HUDEP-2 (cell line): ENCODE results near the gene ARHGAP6.
"Not testable (repeated sequence)": the region's sequence is repeated elsewhere in the genome, so short reads cannot be mapped to it uniquely, and the experiment has no call there.

ENCODE experiments used
- DNase-seq, 76 experiments: peaks; one replicate each; lab custom pipeline; 2025; ENCODE audit not compliant: unreplicated experiment in 76 of 76; lab: John Stamatoyannopoulos, UW

ARHGAP6 gene

DNA sequence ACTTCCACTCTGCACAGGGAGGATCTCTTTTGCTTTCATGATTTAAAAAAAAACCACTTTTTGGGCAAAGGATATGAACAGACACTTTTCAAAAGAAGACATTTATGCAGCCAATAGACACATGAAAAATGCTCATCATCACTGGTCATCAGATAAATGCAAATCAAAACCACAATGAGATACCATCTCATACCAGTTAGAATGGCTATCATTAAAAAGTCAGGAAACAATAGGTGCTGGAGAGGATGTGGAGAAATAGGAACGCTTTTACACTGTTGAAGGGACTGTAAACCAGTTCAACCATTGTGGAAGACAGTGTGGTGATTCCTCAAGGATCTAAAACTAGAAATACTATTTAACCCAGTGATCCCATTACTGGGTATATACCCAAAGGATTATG is 87.4 kb downstream of the ARHGAP6 start:
- DNase-seq, result not testable (repeated sequence)

DNA sequence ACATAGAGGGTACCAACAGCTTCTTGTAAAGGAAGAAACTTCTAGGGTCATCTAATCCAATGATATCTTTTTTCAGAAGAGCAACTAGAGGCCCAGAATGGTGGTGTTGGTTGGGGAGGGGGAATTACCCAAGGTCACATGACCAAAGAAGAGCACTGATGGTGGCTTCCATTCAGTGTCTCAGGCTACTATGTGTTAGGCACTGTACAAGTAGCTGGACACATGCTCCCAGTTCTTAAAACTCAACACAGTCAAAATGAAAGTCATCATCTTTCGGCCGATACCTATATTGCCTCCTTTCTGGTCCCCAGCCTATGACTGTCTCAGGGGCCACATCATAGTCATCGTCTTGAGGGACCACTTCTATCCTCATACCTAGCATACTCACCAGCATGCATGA is 88.1 kb downstream of the ARHGAP6 start:
- DNase-seq, result no peak

DNA sequence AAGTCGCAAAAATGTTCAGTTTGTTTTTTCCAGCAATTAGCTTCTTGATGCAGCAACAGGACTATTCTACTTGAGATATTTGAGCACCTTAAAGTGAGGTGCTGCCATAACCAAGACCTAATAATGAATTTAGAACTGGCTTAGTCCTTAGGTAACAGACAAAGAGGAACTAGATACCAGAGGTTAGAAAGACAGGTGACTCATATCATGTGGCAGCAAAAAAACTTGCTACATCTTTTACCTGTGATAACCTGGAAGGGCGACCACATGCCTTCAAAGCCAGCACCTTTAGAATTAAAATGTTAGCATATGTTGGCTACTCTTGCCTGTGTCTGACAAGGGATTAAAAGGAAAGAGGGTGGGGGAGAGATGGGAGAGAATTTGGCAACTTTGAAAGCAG is 90.4 kb downstream of the ARHGAP6 start:
- no peak for DNase-seq

DNA sequence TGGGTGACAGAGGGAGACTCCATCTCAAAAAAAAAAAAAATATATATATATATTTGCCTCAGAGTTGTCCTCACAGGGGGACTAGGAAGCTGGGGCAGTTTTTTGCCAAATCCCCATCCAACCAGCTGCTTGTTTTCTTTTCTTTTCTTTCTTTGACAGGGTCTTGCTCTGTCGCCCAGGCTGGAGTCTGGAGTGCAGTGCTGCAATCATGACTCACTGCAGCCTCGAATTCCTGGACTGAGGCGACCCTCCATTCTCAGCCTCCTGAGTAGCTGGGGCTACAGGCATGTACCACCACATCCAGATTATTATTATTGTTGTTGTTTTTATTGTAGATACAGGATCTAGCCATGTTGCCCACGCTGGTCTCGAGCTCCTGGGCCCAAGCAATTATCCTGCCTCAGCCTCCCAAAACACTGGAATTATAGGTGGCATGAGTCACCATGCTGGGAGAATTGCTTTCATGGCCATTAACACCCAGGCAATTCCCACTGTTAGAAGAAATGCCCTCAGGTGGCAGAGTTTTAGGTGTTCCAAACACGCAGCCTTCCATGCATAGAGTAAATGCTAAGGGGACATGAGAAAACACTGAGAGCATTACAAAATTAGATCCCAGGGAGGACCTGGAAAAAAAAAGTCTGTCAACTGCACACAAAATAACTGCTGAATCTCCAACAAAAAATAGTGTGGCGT is 98.0 kb downstream of the ARHGAP6 start:
- no peak for DNase-seq

DNA sequence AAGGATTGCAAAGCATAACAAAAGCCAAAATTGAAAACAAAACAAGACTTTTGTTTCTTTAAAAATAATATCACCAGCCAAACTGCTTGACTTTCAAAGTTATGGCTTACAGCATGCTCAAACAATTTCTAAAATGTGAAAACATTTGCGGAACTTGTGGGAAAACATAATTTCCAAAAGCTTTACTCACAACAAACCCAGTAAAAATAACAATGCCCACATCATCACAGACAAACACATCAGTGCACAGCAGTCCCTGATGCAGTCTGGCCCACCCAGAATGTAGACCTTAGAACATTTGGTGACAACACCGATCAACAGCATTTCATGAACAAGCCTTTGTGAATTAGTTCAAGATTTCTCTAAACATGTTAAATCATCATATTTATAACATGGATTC is 98.9 kb downstream of the ARHGAP6 start:
- DNase-seq, result no peak

DNA sequence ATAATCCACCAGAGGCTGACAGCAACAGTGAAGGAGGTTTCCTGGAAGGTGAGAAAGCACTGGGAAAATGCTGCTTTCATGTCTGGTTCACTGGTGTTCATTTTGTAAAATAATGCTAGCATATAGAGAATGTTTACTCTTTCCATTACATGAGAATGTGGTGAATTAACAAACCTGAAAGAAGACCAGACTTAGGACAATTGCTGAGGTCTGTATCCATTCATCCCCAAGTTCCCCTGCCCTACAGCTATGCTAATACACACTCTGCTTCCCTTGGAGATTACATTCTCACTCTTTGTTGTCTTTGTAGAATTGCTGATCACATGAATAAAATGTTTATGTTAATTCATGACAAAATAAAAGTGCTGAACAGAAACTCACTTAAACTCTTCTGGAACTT is 99.5 kb downstream of the ARHGAP6 start:
- no peak for DNase-seq

DNA sequence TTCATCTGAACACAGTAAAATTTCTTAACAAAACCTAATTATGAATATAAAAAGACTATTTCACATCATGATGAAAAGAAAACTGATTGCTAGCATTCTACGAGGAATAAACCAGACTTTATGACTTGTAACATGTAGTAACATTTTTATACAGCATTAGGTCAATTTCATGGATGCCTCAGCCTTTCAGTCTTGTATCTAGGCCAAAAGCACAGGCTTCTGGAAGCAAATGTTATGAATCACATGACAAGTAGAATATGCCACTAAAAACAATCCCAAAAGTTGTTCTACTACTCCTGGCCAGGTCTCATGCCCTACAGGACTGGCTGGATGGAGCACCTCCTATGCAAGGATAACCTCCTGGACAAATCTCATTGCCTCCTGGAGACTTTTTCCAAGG is 101.2 kb downstream of the ARHGAP6 start:
- no peak for DNase-seq

DNA sequence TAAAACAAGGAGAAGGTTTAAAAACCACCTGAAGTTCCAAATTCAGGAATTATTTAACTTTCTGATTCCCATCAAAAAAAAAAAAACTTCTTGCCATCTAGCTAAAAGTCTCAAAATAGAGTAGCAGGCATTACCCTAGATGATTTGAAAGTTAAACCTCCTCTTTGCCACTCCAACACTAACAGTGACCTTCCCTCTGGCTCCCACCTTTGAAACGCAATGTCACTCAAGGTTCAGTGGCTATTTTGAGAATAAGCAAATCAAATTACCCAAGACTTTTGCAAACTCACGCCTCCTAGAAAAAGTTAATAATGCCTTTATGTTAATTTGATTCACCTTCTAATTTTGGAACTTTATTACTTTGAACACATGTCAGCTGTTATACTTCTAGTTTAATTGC is 103.2 kb downstream of the ARHGAP6 start:
- no peak for DNase-seq

DNA sequence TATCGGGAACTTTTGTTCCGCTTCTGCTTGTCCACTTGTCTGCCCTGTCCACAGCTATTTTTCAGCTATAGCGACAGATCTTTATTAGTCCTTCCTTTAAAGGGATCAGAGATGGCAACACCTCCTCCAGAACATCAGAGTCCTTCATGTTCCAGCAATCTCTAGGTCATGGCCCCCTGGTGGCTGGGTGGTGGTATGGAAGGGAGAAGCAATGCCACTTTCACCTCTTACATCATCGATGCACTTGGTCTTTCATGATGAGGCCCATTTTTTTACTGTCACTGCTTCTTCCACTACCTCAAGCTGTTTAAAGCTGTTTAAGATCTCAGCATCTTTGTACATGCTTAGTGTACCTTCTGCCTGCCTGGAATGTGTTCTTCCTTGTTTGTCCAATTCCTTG is 106.7 kb downstream of the ARHGAP6 start:
- peak in 37 of 76 experiments; percentile 0 to 38 (median 3) for DNase-seq

DNA sequence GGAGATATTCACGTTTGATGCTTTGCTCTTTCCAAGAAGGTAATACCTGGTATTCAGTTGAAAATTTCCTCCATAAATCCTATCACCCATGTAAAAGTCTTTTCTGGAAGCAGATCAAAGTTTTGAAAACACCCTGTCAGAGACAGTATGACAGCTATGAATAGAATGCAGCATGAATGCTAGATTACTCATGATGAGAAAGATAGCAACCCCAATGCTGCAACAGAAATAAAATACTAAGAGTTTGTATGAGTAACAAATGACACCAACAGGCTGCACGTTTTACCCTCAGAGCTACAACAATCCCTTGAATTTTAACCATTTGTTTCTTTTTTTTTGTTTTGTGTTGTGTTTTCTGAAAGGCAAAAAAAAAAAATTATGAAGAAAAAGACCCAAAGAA is 108.6 kb downstream of the ARHGAP6 start:
- no peak for DNase-seq

DNA sequence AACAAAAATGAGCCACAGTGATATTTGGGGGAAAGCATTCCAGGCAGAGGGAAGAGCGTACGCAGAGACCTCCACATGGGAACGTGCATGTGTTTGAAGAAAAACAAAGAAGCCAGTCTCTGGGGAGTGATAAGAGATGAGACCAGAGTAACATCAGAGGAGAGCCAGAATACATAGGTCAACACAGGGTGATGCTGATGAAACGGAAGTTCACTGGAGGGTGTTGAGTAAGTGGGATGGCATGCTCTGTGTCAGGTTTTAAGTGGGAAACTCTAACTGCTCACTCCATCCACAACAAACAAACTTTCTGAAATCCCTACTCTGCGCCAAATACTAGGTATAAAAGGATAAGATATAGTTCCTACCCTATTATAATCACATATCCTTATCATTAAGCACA is 110.0 kb downstream of the ARHGAP6 start:
- DNase-seq, result no peak

DNA sequence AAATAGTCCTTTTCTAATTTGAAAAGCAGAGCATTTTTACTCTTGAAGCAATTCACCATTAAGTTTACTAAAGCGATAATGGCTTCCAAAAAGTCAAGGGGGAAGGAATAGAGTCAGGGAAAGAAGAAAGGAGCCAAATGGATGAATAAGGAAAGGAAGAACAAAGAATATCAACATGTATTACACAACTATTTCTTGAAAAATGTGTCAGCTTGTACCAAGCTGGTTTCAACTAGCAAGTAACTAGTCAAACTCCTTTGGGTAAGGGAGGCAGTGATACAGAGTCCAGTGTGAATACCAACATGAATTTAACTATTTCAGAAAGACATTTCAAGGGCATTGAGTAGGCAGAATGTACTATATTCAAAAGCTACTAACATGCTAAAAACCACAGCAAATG is 112.1 kb downstream of the ARHGAP6 start:
- no peak for DNase-seq

DNA sequence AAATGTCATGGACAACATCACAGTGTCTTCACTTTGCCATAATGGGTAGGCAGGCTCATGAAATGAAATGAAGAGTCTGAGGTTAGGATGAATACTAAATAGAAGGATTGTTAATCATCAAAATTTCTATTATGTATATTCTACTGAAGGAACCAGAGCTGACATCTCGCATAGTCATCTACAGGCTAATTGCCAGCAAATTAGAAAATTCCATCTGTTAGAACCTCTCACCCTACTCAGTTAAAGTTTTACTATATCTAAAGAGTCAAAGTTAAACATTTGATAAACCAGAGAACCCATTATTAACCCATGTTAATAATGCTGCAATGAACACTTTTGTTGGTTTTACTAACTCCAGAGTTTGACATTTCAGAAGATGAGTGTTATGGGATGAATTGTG is 114.6 kb downstream of the ARHGAP6 start:
- no peak for DNase-seq

DNA sequence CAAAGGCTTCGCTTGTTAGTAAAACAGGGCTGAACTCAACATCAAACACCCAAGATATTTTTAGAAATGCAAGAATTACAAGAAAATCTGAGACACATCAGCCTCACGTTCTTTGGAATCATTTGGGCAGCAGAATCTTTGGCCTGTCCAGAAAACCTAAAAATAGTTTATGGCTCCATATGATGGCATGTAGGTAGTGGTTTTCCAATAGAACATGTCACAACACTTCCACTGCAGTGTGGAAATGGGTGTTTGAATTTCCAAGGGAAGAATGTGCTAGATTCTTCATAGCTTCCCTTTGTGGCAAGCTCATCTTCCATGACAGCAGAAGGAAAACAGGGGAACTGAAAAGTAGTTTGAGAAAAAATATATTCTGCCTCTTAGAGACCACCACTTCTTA is 118.8 kb downstream of the ARHGAP6 start:
- DNase-seq, result no peak

DNA sequence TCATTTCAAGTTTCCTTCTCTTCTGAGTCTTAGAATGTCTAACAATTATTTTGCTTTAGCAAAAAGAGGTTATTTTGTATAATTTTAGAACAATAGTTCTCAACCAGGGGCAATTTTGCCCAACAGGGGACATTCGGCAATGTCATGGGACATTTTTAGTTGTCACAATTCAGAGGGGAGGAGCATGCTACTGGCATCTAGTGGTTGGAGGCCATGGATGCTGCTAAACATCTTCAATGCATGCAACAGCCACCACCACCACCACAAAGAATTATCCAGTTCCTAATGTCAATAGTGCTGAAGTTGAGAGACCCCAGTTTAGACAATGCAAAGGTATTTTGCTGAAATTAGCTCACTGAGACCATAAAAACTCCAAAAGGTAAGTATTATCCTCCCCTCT is 122.5 kb downstream of the ARHGAP6 start:
- peak in 1 of 76 experiments; percentile 1 for DNase-seq

DNA sequence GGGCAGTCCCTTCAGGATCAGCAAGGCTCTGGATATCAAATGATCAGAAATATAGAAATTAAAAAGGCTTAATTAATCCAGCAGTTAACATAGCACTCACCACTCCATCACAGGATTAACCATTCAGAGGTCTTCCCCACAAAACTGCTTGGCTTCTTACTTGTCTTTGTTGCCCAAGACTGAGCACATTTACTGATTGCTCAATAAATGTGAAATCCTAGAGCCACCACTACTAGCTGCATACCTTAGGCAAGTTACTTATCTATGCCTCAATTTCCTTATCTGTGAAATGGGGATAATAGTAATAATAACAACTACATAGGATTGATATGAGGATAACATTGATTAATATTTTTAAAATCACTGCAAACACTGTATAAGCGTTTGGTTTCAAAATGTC is 124.2 kb downstream of the ARHGAP6 start:
- no peak for DNase-seq

DNA sequence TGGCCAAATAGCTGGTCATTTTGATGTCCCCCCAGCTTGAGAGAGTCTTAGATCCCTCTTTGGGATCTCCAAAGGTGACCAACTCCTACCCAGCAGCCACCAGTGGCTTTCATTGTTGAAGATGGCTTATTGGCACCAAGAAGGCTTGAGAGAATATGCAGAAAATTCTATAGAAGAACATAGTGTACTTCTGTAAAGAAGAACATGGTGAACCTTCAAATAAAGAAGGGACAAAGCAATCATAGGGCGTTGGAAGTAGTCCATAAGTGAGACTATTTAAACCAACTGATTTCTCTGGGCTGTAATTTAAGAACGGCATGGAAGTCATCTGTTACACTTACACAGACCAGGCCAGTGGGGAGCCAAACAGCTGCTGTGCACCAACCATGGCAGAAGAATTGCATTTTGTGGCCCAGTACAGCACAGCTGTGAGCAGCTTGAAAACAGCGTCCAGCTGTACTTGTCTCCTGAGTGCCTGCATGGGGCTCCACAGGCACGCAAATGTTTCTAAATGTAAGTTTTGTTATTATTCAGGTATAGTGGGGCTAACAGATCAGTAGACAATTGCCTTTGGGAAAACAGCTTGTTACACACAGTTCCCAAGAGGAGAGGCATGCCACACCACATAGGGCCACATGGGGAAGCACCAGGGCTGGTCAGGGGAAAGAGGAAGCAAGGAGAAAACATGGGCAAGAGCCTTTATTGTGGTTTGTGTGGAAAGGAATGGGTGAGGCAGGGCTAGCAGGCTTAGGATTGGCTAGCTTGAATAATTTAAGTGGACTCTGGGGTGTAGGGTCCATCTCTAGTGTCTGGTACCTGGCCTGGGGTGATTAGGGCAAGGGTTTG is 125.0 kb downstream of the ARHGAP6 start:
- DNase-seq, result no peak

DNA sequence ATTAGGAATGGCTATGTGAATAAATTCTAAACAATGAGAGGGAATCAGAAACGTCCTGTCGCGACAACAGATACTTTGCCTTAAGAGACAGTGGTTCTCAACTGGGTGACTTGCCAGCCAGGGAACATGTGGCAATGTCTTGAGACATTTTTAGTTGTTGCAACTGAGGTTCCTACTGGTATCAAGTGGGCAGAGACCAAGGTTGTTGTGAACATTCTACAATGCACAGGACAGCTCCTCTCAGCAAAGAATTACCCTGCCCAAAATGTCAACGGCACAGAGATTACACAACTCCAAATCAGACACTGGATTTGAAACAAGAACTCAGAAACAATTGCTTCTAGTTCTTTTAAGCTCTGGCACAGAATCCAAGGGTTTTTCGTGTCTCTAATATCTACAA is 128.6 kb downstream of the ARHGAP6 start:
- DNase-seq, result no peak

DNA sequence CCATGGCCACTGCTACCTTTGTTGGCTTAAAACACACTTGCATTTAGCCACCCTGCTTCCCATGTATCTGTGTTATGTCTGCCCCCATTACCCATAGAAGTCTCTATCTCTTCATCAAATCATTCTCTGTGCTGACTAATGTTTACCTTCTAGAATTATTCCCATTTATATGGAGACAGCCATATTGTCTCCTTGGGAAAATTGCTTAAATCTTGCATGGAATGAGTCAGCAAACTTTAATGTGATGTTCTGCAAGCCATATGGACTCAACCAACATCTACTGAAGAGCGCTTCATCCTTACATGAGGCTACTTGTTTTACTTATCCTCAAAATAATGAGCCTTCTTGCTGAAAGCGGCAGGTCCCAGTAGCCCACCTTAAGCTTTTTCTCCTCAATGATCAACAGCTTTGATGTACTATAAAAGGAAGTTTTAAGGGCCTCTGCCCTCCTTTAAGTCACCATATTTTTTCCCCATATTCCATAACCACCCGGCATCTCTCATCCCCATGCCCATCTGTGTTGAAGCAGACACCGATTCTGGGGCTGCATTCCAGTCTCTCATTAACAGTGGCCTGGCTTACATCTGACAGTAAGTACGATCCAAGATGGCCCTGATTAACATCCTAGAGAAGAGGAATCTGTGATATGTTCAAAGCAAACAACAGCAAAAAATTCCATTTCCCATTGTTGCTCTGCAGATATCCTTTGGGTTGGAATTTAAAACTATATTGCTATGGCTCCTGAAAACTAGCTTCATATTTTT is 130.4 kb downstream of the ARHGAP6 start:
- no peak for DNase-seq

DNA sequence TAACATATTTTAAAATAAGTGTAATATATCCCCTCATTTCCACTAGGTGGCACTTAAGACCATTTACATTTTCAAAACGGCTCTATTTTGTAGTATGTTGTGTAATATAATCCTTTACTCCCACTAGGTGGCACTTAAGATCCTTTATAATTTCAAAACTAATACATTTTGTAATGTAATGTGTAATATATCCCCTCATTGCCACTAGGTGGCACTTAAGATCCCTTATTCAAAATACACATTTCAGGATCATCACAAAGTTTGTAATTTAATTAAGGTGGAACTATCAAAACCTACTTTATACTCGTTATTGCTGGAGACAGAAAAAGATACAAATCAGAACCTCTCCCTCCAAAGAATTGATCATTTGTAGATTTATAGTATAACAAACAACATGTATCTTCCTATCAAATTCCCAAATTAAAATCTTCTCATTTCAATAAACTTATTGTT is 132.5 kb downstream of the ARHGAP6 start:
- peak in 32 of 76 experiments; percentile 0 to 82 (median 42) for DNase-seq
